ENCODE results near the gene GSC.

DNA sequence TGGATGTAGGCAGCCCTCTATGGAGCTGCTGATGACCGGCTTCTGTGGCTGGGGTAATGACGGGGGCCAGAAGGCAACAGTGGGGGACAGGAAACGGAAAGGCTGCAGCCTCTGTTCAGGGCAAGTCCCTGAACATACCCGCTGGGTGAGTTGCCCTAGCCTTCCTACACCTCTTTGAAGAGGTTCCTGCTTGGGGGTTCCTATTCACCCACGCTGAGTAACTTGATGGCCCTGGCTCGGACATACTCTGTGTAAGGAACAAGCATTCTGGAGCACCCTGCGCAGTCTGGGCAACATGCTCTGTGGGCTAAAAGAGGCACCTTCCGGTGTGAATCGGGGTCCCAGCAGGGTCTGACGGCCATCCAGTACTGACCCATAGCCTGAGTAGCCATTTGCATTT is 17.7 kb upstream of the GSC start:
- TF ChIP-seq, protein P1, sequence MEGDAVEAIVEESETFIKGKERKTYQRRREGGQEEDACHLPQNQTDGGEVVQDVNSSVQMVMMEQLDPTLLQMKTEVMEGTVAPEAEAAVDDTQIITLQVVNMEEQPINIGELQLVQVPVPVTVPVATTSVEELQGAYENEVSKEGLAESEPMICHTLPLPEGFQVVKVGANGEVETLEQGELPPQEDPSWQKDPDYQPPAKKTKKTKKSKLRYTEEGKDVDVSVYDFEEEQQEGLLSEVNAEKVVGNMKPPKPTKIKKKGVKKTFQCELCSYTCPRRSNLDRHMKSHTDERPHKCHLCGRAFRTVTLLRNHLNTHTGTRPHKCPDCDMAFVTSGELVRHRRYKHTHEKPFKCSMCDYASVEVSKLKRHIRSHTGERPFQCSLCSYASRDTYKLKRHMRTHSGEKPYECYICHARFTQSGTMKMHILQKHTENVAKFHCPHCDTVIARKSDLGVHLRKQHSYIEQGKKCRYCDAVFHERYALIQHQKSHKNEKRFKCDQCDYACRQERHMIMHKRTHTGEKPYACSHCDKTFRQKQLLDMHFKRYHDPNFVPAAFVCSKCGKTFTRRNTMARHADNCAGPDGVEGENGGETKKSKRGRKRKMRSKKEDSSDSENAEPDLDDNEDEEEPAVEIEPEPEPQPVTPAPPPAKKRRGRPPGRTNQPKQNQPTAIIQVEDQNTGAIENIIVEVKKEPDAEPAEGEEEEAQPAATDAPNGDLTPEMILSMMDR (IDR thresholded peaks at IDR 0.05; ENCODE audit: extremely low read depth in 1 of 2, insufficient read depth in 1 of 2, low read depth in 1 of 2, low read length in 2 of 2), result no peak
- TF ChIP-seq POLR2A (IDR thresholded peaks at IDR 0.05; ENCODE audit: low read depth, low read length) (no peak), EZH2 (IDR thresholded peaks at IDR 0.05; ENCODE audit: borderline replicate concordance, low read depth, low read length, severe bottlenecking) (no peak), POLR2AphosphoS5 (IDR thresholded peaks at IDR 0.05; ENCODE audit: insufficient read depth, low read depth, low read length) (no peak)

Data from endothelial cell of umbilical vein (primary cell).